Measurements from ENCODE around the gene PI4K2B. TPM values are rescaled to one million over a fixed set of nuclear protein-coding genes. Genes with fewer than 3 reads are reported as not detected.

The PI4K2B gene
- total RNA-seq, 1 experiment from 2014 or later: 10.3 TPM

GRCh38 chr4:25229804-25230203 lies 4.0 kb upstream of the PI4K2B start:
- H3K27me3 ChIP-seq (ENCODE audit: insufficient read depth, low read length): no peaks in the 10 kb centered on the region
- H3K27ac ChIP-seq (ENCODE audit: insufficient read length, low read depth, low read length): no peak overlapping the region
- no peak overlapping the region for H3K56ac ChIP-seq (ENCODE audit: insufficient read length, low read depth, low read length)
- no peak overlapping the region for H2AK5ac ChIP-seq (ENCODE audit: insufficient read length, low read length)
- no peak overlapping the region for H3K9ac ChIP-seq (ENCODE audit: extremely low read depth, insufficient read length, low read length)
- no peak overlapping the region for H2BK5ac ChIP-seq (ENCODE audit: insufficient read length, low read length)
- H3K18ac ChIP-seq (ENCODE audit: insufficient read length, low read depth, low read length): no peak overlapping the region
- no peak overlapping the region for H3K4ac ChIP-seq (ENCODE audit: low read depth, low read length)
- H2BK120ac ChIP-seq (ENCODE audit: low read depth, low read length, poor library complexity, severe bottlenecking): no peak overlapping the region
- no peak overlapping the region for H3K27ac Mint-ChIP-seq
- H3K4me3 Mint-ChIP-seq: no peak overlapping the region
- H3K9me3 ChIP-seq (ENCODE audit: control insufficient read depth, low read depth, low read length): peaks cover 14% of the 10 kb centered on the region
- peaks cover 15% of the 10 kb centered on the region for H3K27me3 Mint-ChIP-seq (ENCODE audit: low read depth)
- H2BK12ac ChIP-seq (ENCODE audit: insufficient read length, low read depth, low read length): no peak overlapping the region
- H4K5ac ChIP-seq (ENCODE audit: insufficient read length, low read depth, low read length): no peak overlapping the region
- no peaks in the 10 kb centered on the region for H3K79me2 ChIP-seq (ENCODE audit: insufficient read depth, low read length)
- H3K79me1 ChIP-seq (ENCODE audit: insufficient read depth, low read depth, low read length, poor library complexity, severe bottlenecking): no peaks in the 10 kb centered on the region
- H3K4me1 Mint-ChIP-seq: peaks cover under 1 to 3% of the 10 kb centered on the region in 2 experiments
- H3K23me2 ChIP-seq (ENCODE audit: insufficient read length, low read depth, low read length, poor library complexity, severe bottlenecking): peaks cover 5% of the 10 kb centered on the region
- no peaks in the 10 kb centered on the region for H3K4me1 ChIP-seq (ENCODE audit: insufficient read depth, low read length)
- no peak overlapping the region for H3K14ac ChIP-seq (ENCODE audit: insufficient read depth, low read length)
- peaks cover 55 to 60% of the 10 kb centered on the region in 2 experiments for H3K9me3 Mint-ChIP-seq
- H3T11ph ChIP-seq (ENCODE audit: low read length): no peak overlapping the region
- H2BK15ac ChIP-seq (ENCODE audit: low read depth, low read length): no peak overlapping the region
- H2AFZ ChIP-seq (ENCODE audit: low read length): no peak overlapping the region
- no peak overlapping the region for H4K91ac ChIP-seq (ENCODE audit: insufficient read length, low read depth, low read length)
- H3K23ac ChIP-seq (ENCODE audit: insufficient read length, low read depth, low read length): no peak overlapping the region
- no CpG with 5 or more reads among the region's 6 CpGs for WGBS (ENCODE audit: extremely low coverage, insufficient read length, low lambda C conversion rate)
- H3K36me3 Mint-ChIP-seq (ENCODE audit: insufficient read depth in 1 of 3, low read depth in 3 of 3): peaks cover 18 to 55% (median 18%) of the 10 kb centered on the region in 3 experiments
- DNase-seq: no peak
- H2BK20ac ChIP-seq (ENCODE audit: low read depth, low read length, poor library complexity, severe bottlenecking): no peak overlapping the region
- no peak overlapping the region for H3K4me2 ChIP-seq (ENCODE audit: insufficient read depth, insufficient read length, low read length)
- no peak overlapping the region for H4K8ac ChIP-seq (replicated peaks; ENCODE audit: insufficient read length, low read depth, low read length)
- no peaks in the 10 kb centered on the region for H4K20me1 ChIP-seq (ENCODE audit: control insufficient read depth, insufficient read depth, insufficient read length)
- TF ChIP-seq, protein P1, sequence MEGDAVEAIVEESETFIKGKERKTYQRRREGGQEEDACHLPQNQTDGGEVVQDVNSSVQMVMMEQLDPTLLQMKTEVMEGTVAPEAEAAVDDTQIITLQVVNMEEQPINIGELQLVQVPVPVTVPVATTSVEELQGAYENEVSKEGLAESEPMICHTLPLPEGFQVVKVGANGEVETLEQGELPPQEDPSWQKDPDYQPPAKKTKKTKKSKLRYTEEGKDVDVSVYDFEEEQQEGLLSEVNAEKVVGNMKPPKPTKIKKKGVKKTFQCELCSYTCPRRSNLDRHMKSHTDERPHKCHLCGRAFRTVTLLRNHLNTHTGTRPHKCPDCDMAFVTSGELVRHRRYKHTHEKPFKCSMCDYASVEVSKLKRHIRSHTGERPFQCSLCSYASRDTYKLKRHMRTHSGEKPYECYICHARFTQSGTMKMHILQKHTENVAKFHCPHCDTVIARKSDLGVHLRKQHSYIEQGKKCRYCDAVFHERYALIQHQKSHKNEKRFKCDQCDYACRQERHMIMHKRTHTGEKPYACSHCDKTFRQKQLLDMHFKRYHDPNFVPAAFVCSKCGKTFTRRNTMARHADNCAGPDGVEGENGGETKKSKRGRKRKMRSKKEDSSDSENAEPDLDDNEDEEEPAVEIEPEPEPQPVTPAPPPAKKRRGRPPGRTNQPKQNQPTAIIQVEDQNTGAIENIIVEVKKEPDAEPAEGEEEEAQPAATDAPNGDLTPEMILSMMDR (conservative IDR thresholded peaks at IDR 0.05): no peak

Data from H9 (cell line).